GM18951 (cell line): ENCODE results near the gene PLRG1.
"Not testable (repeated sequence)": the region's sequence is repeated elsewhere in the genome, so short reads cannot be mapped to it uniquely, and the experiment has no call there.

Source experiments
- POLR2A ChIP-seq: IDR thresholded peaks from 4 replicates; pipeline ENCODE4 v1.6.1; 2011; ENCODE audit warnings: mild to moderate bottlenecking; ENCODE audit not compliant: insufficient read length, insufficient read depth; ENCODE audit errors: extremely low read depth
- in situ Hi-C: fragments of 300-500 bp; cut with MboI; formaldehyde crosslinking; loops from one replicate; pipeline ENCODE4 v1.12.0; 2022; ENCODE audit warnings: low sequenced_read_pairs, mixed read lengths, inconsistent platforms; ENCODE audit not compliant: unreplicated experiment

PLRG1 gene

DNA sequence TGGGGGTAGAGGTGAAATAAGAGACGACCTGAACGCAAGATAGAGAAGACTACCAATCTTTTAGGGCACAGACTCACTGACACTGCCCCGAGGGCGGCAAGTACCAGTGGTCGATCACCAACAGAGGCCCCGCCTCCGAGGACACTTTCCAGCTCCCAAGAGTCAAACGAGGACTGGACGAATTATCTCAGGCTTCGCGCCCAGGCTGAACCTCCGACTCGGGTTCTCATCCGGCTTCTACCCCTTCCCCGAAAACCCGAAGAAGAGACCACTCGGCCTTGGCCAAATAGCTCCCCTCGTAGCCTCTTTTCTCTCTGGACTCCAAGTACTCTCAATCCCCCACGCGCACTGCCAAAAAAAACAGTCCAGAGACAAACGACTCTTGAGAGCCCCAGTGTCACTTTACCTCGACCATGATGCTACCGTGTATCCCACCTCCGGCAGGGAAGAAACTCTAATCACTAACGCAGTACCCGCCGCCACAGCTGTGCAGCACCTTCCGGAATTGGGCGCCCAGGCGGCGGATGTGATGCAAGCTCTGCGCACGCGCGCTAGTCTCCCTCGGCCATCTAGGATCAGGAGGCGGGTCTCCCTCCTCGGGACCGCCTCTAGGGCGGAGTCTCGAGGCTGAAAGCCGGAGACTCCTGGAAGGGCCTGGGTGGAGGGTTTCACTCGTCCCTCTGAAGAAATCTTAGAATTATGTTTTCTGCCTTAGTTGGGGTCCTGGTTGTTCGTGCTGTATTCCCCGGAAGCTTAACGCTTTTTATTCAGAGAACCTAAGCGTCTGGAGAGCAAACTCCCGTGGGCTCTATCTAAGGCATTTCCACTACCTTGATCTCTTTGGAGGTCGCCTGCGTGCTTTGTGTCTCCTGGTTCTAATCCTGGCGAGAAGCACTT, at the start of gene PLRG1:
Gene PLRG1 (minus strand): TSS at position 507 of the 897 bp plus-strand sequence. CDS start 92 bp downstream, at position 415.
- in situ Hi-C loops = no loop called here
- peak; percentile 86 for TF ChIP-seq POLR2A

- no peak for TF ChIP-seq POLR2A
- in situ Hi-C loops = no loop called here
These were observed 47.9 kb upstream of the PLRG1 start for GRCh38 chr4:154597798-154598774.

- in situ Hi-C loops = not testable (repeated sequence)
These were observed 47.1 kb upstream of the PLRG1 start for GRCh38 chr4:154597281-154597680.

GRCh38 chr4:154595807-154596206, 45.6 kb upstream of the PLRG1 start:
- in situ Hi-C loops = no loop called here
- TF ChIP-seq POLR2A = no peak

GRCh38 chr4:154594343-154594742, 44.1 kb upstream of the PLRG1 start:
- in situ Hi-C loops = not testable (repeated sequence)

DNA sequence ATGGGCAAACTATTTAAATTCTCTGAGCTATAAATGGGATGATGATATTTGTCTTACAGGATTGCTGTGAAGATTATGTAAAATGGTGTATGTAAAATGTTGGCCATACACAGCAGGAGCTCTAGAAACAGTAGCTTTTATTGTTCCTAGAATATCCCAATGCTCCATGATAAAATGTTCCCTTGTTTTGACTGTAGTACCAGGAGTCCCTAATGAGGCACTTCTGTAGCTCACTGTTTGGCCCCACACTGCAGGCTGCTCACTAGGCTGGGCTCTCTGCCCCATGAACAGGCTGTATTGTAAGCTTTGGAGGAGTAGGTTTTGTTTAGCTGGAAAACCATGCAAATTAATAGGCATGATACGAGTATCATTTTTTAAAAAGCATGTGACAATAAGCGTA, 43.7 kb upstream of the PLRG1 start:
- no peak for TF ChIP-seq POLR2A
- in situ Hi-C loops = no loop called here

DNA sequence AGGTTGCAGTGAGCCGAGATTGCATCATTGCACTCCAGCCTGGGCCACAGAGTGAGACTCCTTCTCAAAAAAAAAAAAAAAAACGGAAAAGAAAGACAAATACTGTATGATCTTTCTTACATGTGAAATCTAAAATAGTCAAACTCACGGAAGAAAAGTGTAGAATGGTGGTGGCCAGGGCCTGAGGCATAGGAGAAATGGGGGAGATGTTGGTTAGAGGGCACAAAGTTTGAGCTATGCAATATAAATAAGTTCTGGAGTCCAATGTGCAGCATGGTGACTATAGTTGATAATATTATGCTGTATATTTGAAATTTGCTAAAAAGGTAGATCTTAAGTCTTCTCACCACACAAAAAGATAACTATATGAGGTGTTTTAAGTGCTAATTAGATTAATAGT, 41.7 kb upstream of the PLRG1 start:
- TF ChIP-seq POLR2A = no peak
- in situ Hi-C loops = no loop called here

DNA sequence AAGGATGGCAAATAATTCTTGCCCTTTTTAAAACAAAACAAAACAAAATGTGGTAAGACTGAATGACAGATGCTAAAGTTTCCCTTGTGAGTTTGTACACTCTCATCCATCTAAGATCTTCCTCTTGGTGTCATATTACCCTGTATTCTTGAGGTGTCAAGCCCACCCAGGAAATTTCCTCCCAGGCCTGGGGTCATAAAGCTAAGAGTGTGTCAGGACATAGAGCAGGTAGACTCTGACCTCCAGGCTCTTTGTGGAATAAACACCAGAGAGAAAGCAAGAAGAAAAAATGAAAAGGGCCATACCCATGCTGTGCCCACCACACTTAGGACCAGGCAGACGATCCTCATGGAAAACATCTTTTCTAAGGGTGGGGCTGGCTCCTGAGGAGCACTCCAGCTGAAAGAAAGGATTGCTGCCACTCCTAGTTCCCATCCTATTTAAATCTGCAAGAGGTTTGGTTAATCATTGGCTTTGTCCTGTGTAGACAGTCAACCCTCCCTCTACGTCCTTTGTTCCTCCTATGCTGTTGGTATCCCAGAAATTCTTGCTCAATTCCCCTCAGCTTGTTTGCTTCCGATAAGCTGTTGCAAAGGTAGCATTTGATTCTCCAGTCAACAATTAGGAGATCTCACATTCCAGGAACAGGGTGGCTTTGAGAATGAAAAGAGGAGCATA, 40.3 kb upstream of the PLRG1 start, which contains the start of gene FGA:
Gene FGA (minus strand): TSS at position 414 of the 678 bp plus-strand sequence. CDS start 55 bp downstream, at position 359.
- TF ChIP-seq POLR2A = no peak
- in situ Hi-C loops = no loop called here

- in situ Hi-C loops = no loop called here
- no peak for TF ChIP-seq POLR2A
These were observed 39.3 kb upstream of the PLRG1 start for GRCh38 chr4:154589296-154590197.

- in situ Hi-C loops = no loop called here
- TF ChIP-seq POLR2A = no peak
These were observed 38.0 kb upstream of the PLRG1 start for GRCh38 chr4:154588198-154588597.

- in situ Hi-C loops = no loop called here
- TF ChIP-seq POLR2A = no peak
These were observed 36.3 kb upstream of the PLRG1 start for GRCh38 chr4:154586296-154587033.
